Transverse colon (tissue), 4 donors: ENCODE data around the gene RAB8B. TPM values are rescaled to one million over a fixed set of nuclear protein-coding genes. Genes with fewer than 3 reads are reported as not detected.

Experiments used
- DNase-seq: peaks from one replicate; pipeline ENCODE4 v3.0.0-alpha.2; 2019
- H3K27ac ChIP-seq, 4 donors: fragments of 200-600 bp; sonication (generic); 2 replicates each; pipeline ENCODE4 v1.5.1; 2016 to 2018; ENCODE audit warnings: inconsistent platforms in 4 of 4
- H3K27me3 ChIP-seq: fragments of 200-600 bp; sonication (generic); 2 replicates; pipeline ENCODE4 v1.5.1; 2017; ENCODE audit warnings: inconsistent platforms
- H3K36me3 ChIP-seq, 4 donors: fragments of 200-600 bp; sonication (generic); 2 replicates each; pipeline ENCODE4 v1.5.1; 2017 to 2019; ENCODE audit warnings: inconsistent platforms in 4 of 4
- H3K4me1 ChIP-seq, 4 donors: fragments of 200-600 bp; sonication (generic); 2 replicates each; pipeline ENCODE4 v1.5.1; 2017 to 2020; ENCODE audit warnings: inconsistent platforms in 4 of 4
- H3K4me3 ChIP-seq, 4 donors: fragments of 200-600 bp; sonication (generic); 1 replicate in 1 of 4; 2 replicates in 3 of 4; pipeline versions ENCODE4 v1.5.1 to v1.6.1; 2017 to 2019; ENCODE audit warnings: inconsistent platforms in 4 of 4
- H3K9me3 ChIP-seq, 2 donors: fragments of 200-600 bp; sonication (generic); 2 replicates each; pipeline ENCODE4 v1.5.1; 2017 to 2019; ENCODE audit warnings: inconsistent platforms in 2 of 2
- EP300 ChIP-seq: sonication (generic); formaldehyde crosslinking; IDR thresholded peaks from one replicate; pipeline ENCODE4 v1.6.1; 2017; ENCODE audit warnings: antibody characterized with exemption, low read depth
- POLR2A ChIP-seq: fragments of 450-650 bp; IDR thresholded peaks from one replicate; pipeline ENCODE4 v1.6.1; 2016; ENCODE audit warnings: antibody characterized with exemption, mild to moderate bottlenecking, moderate library complexity
- POLR2AphosphoS5 ChIP-seq, 3 donors: sonication (generic); formaldehyde crosslinking; IDR thresholded peaks; one replicate each; pipeline ENCODE4 v1.6.1; 2016; ENCODE audit warnings: antibody characterized with exemption in 3 of 3
- WGBS, 2 donors: methylation state at CpG; one replicate each; pipeline ENCODE4 v1.1.5; 2018; ENCODE audit warnings: low coverage in 1 of 2; 5-methylcytosine and 5-hydroxymethylcytosine counted together
- in situ Hi-C, 4 donors: fragments of 200-750 bp; cut with MboI; loops; one replicate each; pipeline versions ENCODE4 v1.15.0 to v1.15.1; 2017; ENCODE audit warnings: low sequenced_read_pairs in 3 of 4, low pct_ligation_motif_present in 1 of 4, low pct_unique_long_range_greater_than_20kb in 1 of 4
- intact Hi-C: fragments of 100-400 bp; cut with DNase I; formaldehyde crosslinking; loops from one replicate; pipeline ENCODE4 v1.15.1; 2023; ENCODE audit warnings: low total_unique reads
- total RNA-seq, 4 donors: library from RNA; depleted of rRNA; stranded (reverse); fragments of >200 nt; gene quantifications; one replicate each; pipeline ENCODE4 v1.1.0, GENCODE V29; 2016
- TF ChIP-seq, protein P1 (sequence below), 5 experiments: fragments of 200-600 bp in 3 of 5; fragments of 450-650 bp in 2 of 5; sonication (generic) in 3 of 5; IDR thresholded peaks; 1 replicate in 2 of 5; 2 replicates in 3 of 5; pipeline ENCODE4 v1.5.1; 2016 to 2017; ENCODE audit warnings: antibody characterized with exemption in 5 of 5, inconsistent platforms in 3 of 5, mild to moderate bottlenecking in 2 of 5, moderate library complexity in 1 of 5

Gene RAB8B
- total RNA-seq, 4 donors from 2014 or later, result 3.2 to 25.4 (median 9.5) TPM

DNA sequence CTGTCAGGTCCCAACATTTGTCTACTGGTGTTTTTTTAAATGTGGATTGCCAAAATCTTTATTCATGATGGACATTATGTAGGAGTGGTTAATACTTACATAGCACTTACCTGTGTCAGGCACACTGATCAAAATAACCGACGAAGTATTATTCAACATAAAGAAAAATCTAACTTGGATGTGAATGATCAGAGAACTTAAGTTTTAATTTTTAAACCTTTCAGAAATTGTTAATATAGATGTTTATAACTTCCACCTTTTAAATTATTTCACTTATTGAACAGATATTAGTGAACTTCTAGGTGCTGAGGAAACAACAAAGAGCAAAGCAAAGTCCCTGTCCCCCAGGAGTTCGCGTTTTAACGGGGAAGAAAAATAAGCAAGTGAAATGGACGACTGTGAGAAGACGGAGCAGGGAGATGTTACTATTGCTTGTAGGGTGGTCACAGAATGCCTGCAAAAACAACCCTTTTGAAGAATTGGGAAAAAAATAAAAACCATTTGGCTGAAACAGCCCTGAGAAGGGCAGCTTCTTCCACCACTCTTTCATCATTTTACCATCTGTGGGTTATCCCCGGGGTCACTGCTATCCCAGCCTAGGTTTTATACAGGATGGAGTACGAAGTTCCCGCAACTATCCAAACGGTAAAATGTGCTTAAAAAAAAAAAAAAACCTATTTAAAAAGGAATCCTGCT, 87.1 kb downstream of the RAB8B start:
- Histone ChIP-seq H3K9me3 (no peaks in the 10 kb centered on the region), H3K4me1 (peaks cover 0 to 19% (median 8%) of the 10 kb centered on the region in 4 donors), H3K27ac (peak overlapping the region; percentile 84 to 91 (median 88)), H3K36me3 (no peaks in the 10 kb centered on the region), H3K27me3 (no peaks in the 10 kb centered on the region), H3K4me3 (peak overlapping the region; percentile 64 to 84 (median 67))
- WGBS, 2 donors, result 18 to 21% methylated on average over 11 of the region's 11 CpGs
- no peak for DNase-seq
- TF ChIP-seq POLR2A, result no peak
- TF ChIP-seq, protein P1, sequence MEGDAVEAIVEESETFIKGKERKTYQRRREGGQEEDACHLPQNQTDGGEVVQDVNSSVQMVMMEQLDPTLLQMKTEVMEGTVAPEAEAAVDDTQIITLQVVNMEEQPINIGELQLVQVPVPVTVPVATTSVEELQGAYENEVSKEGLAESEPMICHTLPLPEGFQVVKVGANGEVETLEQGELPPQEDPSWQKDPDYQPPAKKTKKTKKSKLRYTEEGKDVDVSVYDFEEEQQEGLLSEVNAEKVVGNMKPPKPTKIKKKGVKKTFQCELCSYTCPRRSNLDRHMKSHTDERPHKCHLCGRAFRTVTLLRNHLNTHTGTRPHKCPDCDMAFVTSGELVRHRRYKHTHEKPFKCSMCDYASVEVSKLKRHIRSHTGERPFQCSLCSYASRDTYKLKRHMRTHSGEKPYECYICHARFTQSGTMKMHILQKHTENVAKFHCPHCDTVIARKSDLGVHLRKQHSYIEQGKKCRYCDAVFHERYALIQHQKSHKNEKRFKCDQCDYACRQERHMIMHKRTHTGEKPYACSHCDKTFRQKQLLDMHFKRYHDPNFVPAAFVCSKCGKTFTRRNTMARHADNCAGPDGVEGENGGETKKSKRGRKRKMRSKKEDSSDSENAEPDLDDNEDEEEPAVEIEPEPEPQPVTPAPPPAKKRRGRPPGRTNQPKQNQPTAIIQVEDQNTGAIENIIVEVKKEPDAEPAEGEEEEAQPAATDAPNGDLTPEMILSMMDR (IDR thresholded peaks at IDR 0.05), result no peak
- no peak for TF ChIP-seq POLR2AphosphoS5 (IDR thresholded peaks at IDR 0.05)
- no peak for TF ChIP-seq EP300
- in situ Hi-C loops, result loop anchor here in 2 of 4 donors (10.0 to 25.0 kb wide), 3 partner anchors 112 to 311 kb away; partner anchors contain the start of gene FBXL22 (in 1 of the 2)
- intact Hi-C loops, result loop anchor here (10.0 kb wide), 1 partner anchor 122 kb away; the partner anchor contains the start of gene RPS27L

DNA sequence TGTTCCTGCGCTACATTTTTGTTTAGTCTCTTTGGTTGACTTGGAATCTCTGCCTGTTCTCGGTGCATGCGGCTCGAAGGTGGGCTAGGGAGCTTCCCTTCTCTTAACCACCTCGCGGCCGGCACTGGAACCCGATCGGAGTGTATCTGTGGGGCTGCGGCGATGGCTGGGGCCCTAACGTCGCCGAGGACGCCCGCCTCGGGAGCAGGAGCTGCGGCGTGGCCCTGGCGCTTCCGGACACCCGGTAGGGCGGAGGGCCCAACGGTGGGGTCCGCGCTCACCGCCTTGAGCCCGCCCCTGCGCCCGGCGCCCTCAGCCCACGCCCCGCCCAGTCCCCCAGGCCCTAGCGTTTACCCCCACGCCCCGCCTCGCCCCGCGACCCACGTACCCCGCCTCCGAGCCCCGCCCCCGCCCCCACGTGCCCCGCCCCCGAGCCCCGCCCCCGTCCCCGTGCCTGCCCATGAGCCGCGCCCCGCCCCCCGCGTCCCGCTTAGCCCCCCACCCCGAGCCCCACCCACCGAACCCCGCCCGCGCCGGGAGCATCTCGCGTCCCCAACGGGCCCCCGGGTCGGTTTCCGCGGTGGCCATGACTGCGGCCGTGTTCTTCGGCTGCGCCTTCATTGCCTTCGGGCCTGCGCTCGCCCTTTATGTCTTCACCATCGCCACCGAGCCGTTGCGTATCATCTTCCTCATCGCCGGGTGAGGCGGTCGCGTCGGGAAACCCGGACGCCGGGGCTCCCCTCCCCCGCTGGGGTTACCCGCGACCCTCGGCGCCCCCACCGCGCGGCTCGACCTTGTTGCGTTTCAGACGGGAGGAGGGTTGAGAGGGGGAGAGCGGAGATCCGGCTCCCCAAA, 87.9 kb downstream of the RAB8B start, which contains the start of gene APH1B:
APH1B (plus strand) TSS at position 568 of the 855 bp plus-strand sequence; CDS start at position 587, 19 bp downstream.
- Histone ChIP-seq H3K4me3 (peak within 1 kb of the TSS; percentile 64 to 84 (median 74)), H3K36me3 (no peaks in the 10 kb centered on the region), H3K4me1 (peaks cover 0 to 19% (median 8%) of the 10 kb centered on the region in 4 donors), H3K9me3 (no peaks in the 10 kb centered on the region), H3K27me3 (no peaks in the 10 kb centered on the region), H3K27ac (peak within 1 kb of the TSS; percentile 84 to 91 (median 88))
- in situ Hi-C loops, result loop anchor here in 2 of 4 donors (10.0 to 25.0 kb wide), 3 partner anchors 112 to 310 kb away; partner anchors contain the start of gene FBXL22 (in 1 of the 2)
- WGBS, 2 donors, result 0% methylated on average over 9 to 28 of the region's 102 CpGs
- intact Hi-C loops, result loop anchor here (10.0 kb wide), 1 partner anchor 122 kb away; the partner anchor contains the start of gene RPS27L
- peak; percentile 90 for DNase-seq
- peak; percentile 28 to 53 (median 44) for TF ChIP-seq POLR2AphosphoS5 (IDR thresholded peaks at IDR 0.05)
- no peak for TF ChIP-seq EP300
- no peak for TF ChIP-seq POLR2A
- TF ChIP-seq, protein P1 (IDR thresholded peaks at IDR 0.05), result peak in 2 of 5 experiments; percentile 22 to 27

DNA sequence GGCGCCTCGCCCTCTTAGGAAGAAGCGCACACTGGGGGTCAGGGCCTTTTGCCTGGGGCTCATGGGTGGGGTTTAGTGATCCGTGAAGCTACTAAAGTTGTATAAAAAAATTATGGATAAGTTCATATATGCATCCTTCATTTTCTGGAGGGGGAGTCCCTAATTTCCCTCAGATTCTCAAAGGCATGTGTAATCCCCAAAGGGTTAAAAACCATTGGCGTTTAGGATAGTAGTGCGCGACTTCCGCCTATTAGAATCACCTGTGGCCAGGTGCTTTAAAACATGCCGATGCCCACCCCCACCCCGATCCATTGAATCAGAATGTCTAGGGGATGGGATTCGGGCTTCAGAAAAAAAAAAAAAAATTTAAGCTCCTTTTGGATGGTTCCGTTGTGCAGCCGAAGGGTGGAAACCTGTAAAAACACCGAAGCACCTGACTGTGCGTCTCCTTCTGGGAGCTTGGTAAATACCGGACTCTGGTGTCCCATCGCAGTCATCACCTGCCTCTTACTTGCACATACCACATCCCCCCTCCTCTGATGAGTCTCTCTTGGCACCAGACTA, 88.6 kb downstream of the RAB8B start:
- Histone ChIP-seq H3K36me3 (no peaks in the 10 kb centered on the region), H3K4me1 (peaks cover 0 to 19% (median 8%) of the 10 kb centered on the region in 4 donors), H3K27me3 (no peaks in the 10 kb centered on the region), H3K4me3 (peak overlapping the region; percentile 64 to 84 (median 74)), H3K9me3 (no peaks in the 10 kb centered on the region), H3K27ac (peak overlapping the region; percentile 84 to 91 (median 88))
- WGBS, 2 donors, result 9 to 12% methylated on average over 6 to 17 of the region's 17 CpGs
- TF ChIP-seq EP300, result no peak
- TF ChIP-seq POLR2AphosphoS5 (IDR thresholded peaks at IDR 0.05), result no peak
- TF ChIP-seq, protein P1 (IDR thresholded peaks at IDR 0.05), result no peak
- TF ChIP-seq POLR2A, result no peak
- no peak for DNase-seq
- intact Hi-C loops (loop anchor here (10.0 kb wide), 1 partner anchor 123 kb away; the partner anchor contains the start of gene RPS27L), in situ Hi-C loops (loop anchor here in 2 of 4 donors (10.0 to 25.0 kb wide), 3 partner anchors 113 to 309 kb away; partner anchors contain the start of gene FBXL22 (in 1 of the 2))
